GM18508 (cell line): ENCODE data around the gene SDCCAG8.

Experiments used
- ATAC-seq: cut with Tn5 transposase; IDR thresholded peaks from one replicate; pipeline ENCODE4 v1.9.1; 2021; ENCODE audit warnings: moderate number of reproducible peaks; ENCODE audit not compliant: insufficient read depth, unreplicated experiment

The SDCCAG8 gene

DNA sequence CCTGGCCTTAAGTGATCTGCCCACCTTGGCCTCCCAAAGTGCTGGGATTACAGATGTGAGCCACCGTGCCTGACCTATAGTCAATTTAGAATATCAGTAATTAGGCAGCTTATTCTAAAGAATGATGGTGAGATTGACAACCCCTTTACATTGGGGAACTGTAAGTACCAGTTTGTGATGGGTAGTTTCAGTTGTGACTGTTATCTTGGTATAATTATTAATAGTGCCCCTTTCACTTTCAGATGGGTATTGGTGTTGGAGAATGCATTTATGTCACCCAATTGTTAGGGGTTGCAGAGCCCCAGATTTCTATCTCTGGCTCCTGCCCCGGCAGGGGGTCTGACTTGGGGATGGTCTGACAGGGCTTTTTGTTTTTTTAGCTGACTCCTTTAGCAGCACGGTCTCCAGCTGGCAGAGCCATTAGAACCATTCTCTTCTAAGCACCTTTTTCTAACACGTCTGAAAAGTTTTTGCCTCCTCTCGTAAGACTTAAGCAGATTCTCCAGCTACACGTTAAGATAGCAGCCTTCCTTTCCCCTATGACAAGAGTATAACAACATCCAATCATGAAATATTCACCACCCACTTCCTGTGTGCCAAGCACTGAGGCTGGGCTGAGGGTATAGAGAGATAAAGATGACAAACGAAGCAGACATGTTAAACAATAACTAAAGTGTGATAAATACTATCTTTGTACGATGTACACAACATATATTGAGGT lies 157.8 kb downstream of the SDCCAG8 start:
- ATAC-seq, result peak; percentile 64

- ATAC-seq, result no peak
Observed at GRCh38 chr1:243414152-243414494, 158.3 kb downstream of the SDCCAG8 start.

GRCh38 chr1:243415663-243416408 lies 160.0 kb downstream of the SDCCAG8 start:
- no peak for ATAC-seq

GRCh38 chr1:243416495-243416894 lies 160.7 kb downstream of the SDCCAG8 start:
- ATAC-seq, result no peak

GRCh38 chr1:243420016-243420945 lies 164.4 kb downstream of the SDCCAG8 start:
- ATAC-seq, result no peak

DNA sequence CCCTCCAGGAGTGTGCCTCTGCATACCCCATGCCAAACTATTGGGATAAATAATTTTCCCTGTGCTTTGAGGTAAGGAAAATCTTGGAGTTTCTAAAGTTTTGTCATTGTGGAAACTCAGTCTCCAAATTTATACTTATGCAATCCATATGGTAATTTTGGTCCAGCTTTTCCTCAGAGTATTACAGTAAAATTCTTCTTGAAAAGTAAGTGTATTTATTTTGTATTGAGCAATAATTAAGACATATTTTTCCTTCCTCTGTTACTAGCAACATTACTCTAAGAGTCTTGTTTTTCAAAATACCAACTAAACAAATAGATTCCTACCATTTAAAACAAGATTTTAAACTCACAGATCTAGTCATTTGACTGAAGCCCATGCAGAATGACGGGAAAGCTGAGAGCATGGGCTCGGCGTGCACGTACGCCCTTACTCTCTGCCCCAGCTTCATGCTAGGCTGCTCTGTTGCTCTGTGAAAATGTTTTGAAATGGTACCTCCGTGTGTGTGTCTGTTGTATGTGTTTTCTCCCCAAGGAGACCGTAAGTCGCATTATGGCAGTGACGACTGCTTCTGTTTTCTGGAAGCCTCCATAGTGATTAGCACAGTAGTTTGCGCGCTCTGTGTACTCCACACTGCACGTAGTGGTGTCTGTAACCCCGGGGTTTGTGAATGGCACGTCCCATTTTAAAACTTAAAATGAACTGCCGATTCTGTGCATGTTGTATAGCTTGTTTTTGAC lies 165.3 kb downstream of the SDCCAG8 start:
- ATAC-seq, result no peak

DNA sequence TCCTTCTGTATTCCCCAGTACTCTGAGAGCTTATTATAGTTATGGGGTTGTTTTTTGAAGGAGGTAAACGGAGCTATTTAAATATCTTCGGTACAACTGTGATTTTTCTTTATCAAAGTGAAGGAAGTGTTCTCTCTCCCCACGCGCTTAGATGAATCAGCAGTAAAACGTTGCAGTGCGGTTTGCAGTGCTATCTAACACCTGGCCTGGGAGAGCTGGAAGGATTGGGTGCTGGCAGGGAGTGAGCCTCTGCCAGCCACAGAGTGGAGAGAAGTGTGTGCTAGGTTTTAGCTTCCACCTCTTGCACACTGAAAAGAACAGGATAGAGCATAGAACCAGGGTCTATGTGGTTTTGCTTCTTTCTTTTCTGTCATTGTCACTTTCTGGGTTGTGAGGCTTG lies 165.9 kb downstream of the SDCCAG8 start:
- peak; percentile 63 for ATAC-seq

- no peak for ATAC-seq
Observed at GRCh38 chr1:243422362-243422761, 166.5 kb downstream of the SDCCAG8 start.

- no peak for ATAC-seq
Observed at GRCh38 chr1:243428084-243428483, 172.2 kb downstream of the SDCCAG8 start.

GRCh38 chr1:243428617-243429342 lies 172.9 kb downstream of the SDCCAG8 start:
- ATAC-seq, result no peak

DNA sequence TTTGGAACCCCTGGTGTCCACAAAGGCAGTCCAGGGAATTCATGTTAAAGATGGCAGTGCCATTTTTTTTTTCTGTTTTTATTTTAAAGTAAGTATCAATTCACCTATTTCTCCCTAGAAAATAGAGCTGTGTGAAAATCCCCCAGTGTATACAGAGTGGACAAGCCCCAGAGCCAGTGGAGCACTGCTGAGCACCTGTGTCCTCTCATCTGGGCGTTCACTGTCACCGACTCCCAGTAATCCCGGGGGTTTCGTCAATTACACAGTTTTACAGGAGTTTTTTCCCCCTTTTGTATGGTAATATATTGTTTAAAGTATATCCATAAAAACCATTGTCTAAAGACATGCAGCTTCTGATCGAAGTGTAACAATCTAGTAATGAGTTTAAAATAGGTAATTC lies 175.8 kb downstream of the SDCCAG8 start:
- no peak for ATAC-seq

- ATAC-seq, result no peak
Observed at GRCh38 chr1:243432136-243432535, 176.3 kb downstream of the SDCCAG8 start.

DNA sequence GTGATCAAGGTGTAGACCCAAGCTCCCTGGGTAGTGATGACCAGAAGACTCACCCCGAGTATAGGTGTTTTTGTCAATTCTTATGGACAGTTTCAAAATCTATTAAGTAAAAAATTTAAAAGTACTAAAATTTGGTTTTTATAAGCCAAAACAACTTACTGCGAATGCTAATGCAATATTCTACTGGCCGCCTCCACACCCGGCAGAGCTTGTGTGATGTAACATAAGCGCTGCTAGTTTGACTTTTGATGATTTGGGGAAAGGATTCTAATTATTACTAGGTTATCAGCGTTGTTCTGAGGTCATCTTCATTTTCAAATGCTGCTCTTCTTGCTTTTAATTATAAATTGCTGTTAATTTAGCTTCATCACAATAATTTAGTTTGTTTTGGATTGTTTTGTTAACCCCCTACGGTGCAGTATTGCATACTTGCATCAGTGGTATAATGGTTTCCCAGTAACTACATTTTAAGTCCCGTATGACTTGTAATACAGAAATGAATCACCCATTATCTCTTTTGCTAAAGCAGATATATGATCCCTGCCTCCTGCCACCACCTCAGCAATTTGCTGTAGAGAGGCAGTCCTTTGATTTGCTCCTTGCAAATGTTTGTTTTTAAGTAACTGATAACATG lies 178.0 kb downstream of the SDCCAG8 start:
- ATAC-seq, result no peak

- no peak for ATAC-seq
Observed at GRCh38 chr1:243434594-243434993, 178.8 kb downstream of the SDCCAG8 start.

DNA sequence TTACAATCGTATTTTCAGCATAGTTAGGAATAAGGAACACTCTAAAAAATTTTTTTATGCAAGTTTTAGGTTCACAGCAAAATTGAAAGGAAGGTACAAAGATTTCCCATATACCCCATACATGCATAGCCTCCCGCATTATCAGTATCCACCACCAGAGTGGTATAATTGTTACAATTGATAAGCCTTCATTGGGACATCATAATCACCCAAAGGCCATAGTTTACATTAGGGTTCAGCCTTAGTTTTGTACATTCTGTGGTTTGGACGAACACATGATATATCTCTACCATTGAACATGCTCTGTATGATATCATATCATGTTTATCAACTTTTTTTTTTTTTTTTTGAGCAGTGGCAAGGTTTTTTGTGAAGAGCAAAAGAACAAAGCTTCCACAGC lies 180.0 kb downstream of the SDCCAG8 start:
- no peak for ATAC-seq

DNA sequence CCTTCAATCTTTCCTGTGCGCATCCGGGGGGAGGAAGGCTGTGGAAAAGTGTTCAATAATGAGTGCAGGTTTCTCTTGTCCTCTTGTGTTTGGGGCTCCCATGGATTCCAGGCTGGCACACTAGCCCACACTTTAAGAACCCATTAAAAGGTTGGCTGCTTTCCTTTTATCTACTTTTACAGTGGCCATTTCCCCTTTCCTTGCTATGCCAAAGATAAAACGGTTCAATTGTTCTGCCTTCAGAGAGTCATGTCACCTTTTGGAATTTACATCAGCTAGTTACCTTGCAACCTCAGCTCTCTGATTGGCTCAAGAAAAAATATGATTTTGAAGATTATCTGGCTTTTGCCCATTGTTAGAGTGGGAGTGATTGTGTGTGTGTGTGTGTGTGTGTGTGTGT lies 182.3 kb downstream of the SDCCAG8 start:
- ATAC-seq, result no peak

DNA sequence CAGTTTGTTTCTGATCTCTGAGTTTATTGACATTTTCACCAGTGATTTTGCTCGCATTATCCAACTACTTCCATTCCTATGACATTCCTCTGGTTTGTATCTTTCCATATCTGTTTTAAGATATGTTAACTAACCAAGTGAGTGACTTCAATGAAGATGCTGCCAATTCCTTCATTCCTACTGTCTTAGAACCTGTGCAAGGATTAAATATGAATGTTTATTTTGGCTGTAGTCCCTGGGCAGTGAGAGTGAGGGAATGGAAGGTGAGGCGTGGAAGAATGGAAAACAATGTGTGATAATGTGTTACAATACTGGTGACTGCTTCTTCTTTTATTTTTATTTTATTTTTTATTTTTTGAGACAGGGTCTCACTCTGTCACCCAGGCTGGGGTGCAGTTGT lies 183.0 kb downstream of the SDCCAG8 start:
- ATAC-seq, result no peak

- ATAC-seq, result no peak
Observed at GRCh38 chr1:243440406-243440805, 184.6 kb downstream of the SDCCAG8 start.

DNA sequence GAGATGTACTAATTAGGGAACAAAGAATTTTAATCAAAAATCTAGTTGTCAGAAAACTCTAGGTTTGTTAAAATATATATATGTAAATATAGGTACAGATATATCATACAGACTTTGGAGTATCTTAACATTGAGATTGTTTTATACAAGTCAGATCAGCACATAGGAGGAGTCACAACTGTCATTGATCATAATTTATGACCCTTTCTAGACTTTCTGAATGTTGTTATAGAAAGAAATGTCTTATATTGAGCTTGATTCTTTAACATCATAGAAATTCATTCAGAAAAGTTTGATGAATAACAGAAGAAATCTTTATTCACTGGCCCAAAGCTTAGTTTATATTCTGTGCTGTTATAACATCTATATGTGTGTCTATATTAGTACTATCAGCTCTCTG lies 185.8 kb downstream of the SDCCAG8 start:
- no peak for ATAC-seq
